Left ventricle myocardium inferior (tissue), 1 donor: ENCODE measurements around the gene AMPH. TPM values are rescaled to one million over a fixed set of nuclear protein-coding genes. Genes with fewer than 3 reads are reported as not detected.
A peak's percentile ranks its signal among the peaks of the same experiment; 100 is the strongest.
"Not testable (repeated sequence)": the region's sequence is repeated elsewhere in the genome, so short reads cannot be mapped to it uniquely, and the experiment has no call there.

Experiments
- DNase-seq: peaks from one replicate; pipeline ENCODE4 v3.0.0-alpha.2; 2020
- H3K27ac ChIP-seq: fragments of 200-600 bp; replicated peaks from 2 replicates; pipeline ENCODE4 v1.8.0; 2021
- H3K27me3 ChIP-seq: fragments of 200-600 bp; 2 replicates; pipeline ENCODE4 v1.8.0; 2021; ENCODE audit warnings: low read depth
- H3K36me3 ChIP-seq: fragments of 200-600 bp; 2 replicates; pipeline ENCODE4 v1.8.0; 2021
- H3K4me1 ChIP-seq: fragments of 200-600 bp; 2 replicates; pipeline ENCODE4 v1.8.0; 2021
- H3K4me3 ChIP-seq: fragments of 200-600 bp; 2 replicates; pipeline ENCODE4 v1.8.0; 2021; ENCODE audit warnings: mild to moderate bottlenecking, moderate library complexity
- H3K9me3 ChIP-seq: fragments of 200-600 bp; replicated peaks from 2 replicates; pipeline ENCODE4 v1.8.0; 2021
- CTCF ChIP-seq: fragments of 200-600 bp; IDR thresholded peaks from 2 replicates; pipeline ENCODE4 v1.8.0; 2021; ENCODE audit warnings: antibody characterized with exemption, mild to moderate bottlenecking, borderline replicate concordance
- intact Hi-C: fragments of 100-400 bp; cut with micrococcal nuclease; formaldehyde crosslinking; loops from one replicate; pipeline ENCODE4 v1.11.0; 2022
- total RNA-seq: library from RNA; stranded (reverse); fragmentation: NEBNext Ultra II Directional; extraction: Animal tissue kit (Norgen Biotek cat#: 25700); gene quantifications from one replicate; pipeline ENCODE4 v1.2.1, GENCODE V29; 2021
- donor health status: DM: no; HTN: yes; CAD: no; lungs with severe emphysema.

Gene AMPH
- total RNA-seq, 1 donor from 2014 or later: 2.6 TPM

GRCh38 chr7:38367301-38367890 is 263.8 kb downstream of the AMPH start:
- no peak overlapping the region for H3K27ac ChIP-seq
- intact Hi-C loops: no loop called here
- no peak for TF ChIP-seq CTCF
- DNase-seq: no peak
- H3K36me3 ChIP-seq: no peaks in the 10 kb centered on the region
- no peaks in the 10 kb centered on the region for H3K9me3 ChIP-seq
- no peak overlapping the region for H3K4me3 ChIP-seq
- peaks cover 7% of the 10 kb centered on the region for H3K4me1 ChIP-seq
- no peaks in the 10 kb centered on the region for H3K27me3 ChIP-seq

- peak; percentile 60 for TF ChIP-seq CTCF
- H3K9me3 ChIP-seq, H3K4me1 ChIP-seq, DNase-seq, H3K27me3 ChIP-seq, H3K4me3 ChIP-seq, H3K36me3 ChIP-seq, H3K27ac ChIP-seq, intact Hi-C loops: not testable (repeated sequence)
Measured at GRCh38 chr7:38363379-38363778, 267.8 kb downstream of the AMPH start.

GRCh38 chr7:38362611-38363237 is 268.4 kb downstream of the AMPH start:
- H3K4me3 ChIP-seq, H3K27ac ChIP-seq, H3K4me1 ChIP-seq, H3K9me3 ChIP-seq, DNase-seq, H3K36me3 ChIP-seq, intact Hi-C loops, H3K27me3 ChIP-seq: not testable (repeated sequence)

- Histone ChIP-seq H3K27ac (no peak overlapping the region), H3K4me3 (no peak overlapping the region), H3K36me3 (no peaks in the 10 kb centered on the region), H3K27me3 (no peaks in the 10 kb centered on the region), H3K9me3 (no peaks in the 10 kb centered on the region), H3K4me1 (no peaks in the 10 kb centered on the region)
- TF ChIP-seq CTCF: no peak
- intact Hi-C loops: no loop called here
- no peak for DNase-seq
Measured at GRCh38 chr7:38360776-38361175, 270.4 kb downstream of the AMPH start.

GRCh38 chr7:38359071-38359601 is 272.0 kb downstream of the AMPH start:
- peak overlapping the region; percentile 30 for H3K27ac ChIP-seq
- DNase-seq: peak; percentile 48
- intact Hi-C loops, H3K4me3 ChIP-seq, H3K9me3 ChIP-seq, H3K27me3 ChIP-seq, H3K36me3 ChIP-seq, H3K4me1 ChIP-seq: not testable (repeated sequence)
- TF ChIP-seq CTCF: peak; percentile 54

- intact Hi-C loops: not testable (repeated sequence)
Measured at GRCh38 chr7:38358273-38358831, 272.8 kb downstream of the AMPH start.

More at GRCh38 chr7:38358273-38358831, 272.8 kb downstream of the AMPH start:
- DNase-seq, H3K4me3 ChIP-seq, H3K4me1 ChIP-seq, H3K9me3 ChIP-seq, H3K36me3 ChIP-seq, H3K27me3 ChIP-seq: not testable (repeated sequence)
- H3K27ac ChIP-seq: peak overlapping the region; percentile 30
